ENCODE results near the gene SALL2.

GRCh38 chr14:21534576-21534975, 8.4 kb upstream of the SALL2 start:
- TF ChIP-seq TCF7 (IDR thresholded peaks at IDR 0.05; ENCODE audit: borderline replicate concordance) (no peak), CTCF (IDR thresholded peaks at IDR 0.05 in 2 of 3, conservative IDR thresholded peaks at IDR 0.05 in 1 of 3; ENCODE audit: control insufficient read depth in 2 of 3, extremely low read depth in 1 of 3, insufficient read depth in 1 of 3, low read depth in 3 of 3, low read length in 3 of 3) (no peak)
- TF ChIP-seq, protein P1, sequence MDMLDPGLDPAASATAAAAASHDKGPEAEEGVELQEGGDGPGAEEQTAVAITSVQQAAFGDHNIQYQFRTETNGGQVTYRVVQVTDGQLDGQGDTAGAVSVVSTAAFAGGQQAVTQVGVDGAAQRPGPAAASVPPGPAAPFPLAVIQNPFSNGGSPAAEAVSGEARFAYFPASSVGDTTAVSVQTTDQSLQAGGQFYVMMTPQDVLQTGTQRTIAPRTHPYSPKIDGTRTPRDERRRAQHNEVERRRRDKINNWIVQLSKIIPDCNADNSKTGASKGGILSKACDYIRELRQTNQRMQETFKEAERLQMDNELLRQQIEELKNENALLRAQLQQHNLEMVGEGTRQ (IDR thresholded peaks at IDR 0.05; ENCODE audit: borderline replicate concordance, low read depth, low read length): no peak

Measured in GM12878 (cell line).